RWPE1 (cell line): ENCODE results near the gene VSTM4.
A peak's percentile ranks its signal among the peaks of the same experiment; 100 is the strongest.

Experiments used
- CTCF ChIA-PET: fragments of 350-600 bp; sonication (Branson Sonifier 250); formaldehyde crosslinking; extraction: SDS; loops from one replicate; lab custom pipeline; 2021; lab: Yijun Ruan, JAX
- POLR2A ChIA-PET: fragments of 400-600 bp; formaldehyde crosslinking; extraction: SDS; loops from one replicate; lab custom pipeline; 2020; ENCODE audit warnings: antibody characterized with exemption; ENCODE audit not compliant: low non-redundant PET; lab: Yijun Ruan, JAX
- DNase-seq: peaks from one replicate; pipeline ENCODE4 v3.0.0; 2012; ENCODE audit warnings: low spot score
- H3K27ac ChIP-seq: fragments of 450-650 bp; 2 replicates; pipeline ENCODE4 v1.5.1; 2017
- TF ChIP-seq, protein P1 (sequence below): fragments of 450-650 bp; conservative IDR thresholded peaks from 2 replicates; pipeline ENCODE4 v1.5.1; 2017; ENCODE audit warnings: low read depth, mild to moderate bottlenecking

Gene VSTM4

DNA sequence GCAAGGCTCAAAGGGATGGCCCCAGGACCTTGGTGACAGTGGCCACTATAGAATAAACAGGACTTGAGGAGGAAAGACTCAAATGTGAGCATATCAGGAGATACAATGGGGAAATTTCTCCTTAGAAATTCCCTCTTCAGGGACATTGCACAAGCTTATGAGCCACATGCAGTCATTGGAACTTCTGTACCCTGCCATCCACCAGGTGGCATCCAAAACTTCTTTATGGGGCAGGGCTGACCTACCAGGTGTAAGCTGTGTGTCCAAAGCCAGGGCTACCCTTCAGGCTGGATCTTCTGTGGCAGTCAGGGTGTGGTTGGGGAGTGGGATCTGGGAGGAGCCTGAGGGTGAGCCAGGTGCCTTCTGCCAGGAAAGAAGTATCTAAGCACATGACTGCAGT, 139.1 kb downstream of the VSTM4 start:
- TF ChIP-seq, protein P1, sequence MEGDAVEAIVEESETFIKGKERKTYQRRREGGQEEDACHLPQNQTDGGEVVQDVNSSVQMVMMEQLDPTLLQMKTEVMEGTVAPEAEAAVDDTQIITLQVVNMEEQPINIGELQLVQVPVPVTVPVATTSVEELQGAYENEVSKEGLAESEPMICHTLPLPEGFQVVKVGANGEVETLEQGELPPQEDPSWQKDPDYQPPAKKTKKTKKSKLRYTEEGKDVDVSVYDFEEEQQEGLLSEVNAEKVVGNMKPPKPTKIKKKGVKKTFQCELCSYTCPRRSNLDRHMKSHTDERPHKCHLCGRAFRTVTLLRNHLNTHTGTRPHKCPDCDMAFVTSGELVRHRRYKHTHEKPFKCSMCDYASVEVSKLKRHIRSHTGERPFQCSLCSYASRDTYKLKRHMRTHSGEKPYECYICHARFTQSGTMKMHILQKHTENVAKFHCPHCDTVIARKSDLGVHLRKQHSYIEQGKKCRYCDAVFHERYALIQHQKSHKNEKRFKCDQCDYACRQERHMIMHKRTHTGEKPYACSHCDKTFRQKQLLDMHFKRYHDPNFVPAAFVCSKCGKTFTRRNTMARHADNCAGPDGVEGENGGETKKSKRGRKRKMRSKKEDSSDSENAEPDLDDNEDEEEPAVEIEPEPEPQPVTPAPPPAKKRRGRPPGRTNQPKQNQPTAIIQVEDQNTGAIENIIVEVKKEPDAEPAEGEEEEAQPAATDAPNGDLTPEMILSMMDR: no peak
- ChIA-PET POLR2A (no interaction called here), CTCF (interaction anchor here (0.5 to 1.4 kb wide), 6 partner anchors 74 to 537 kb away, joined by 3 to 11 read pairs (median 4); no protein-coding TSS in a partner anchor)
- DNase-seq: peak; percentile 4
- H3K27ac ChIP-seq: no peak overlapping the region

DNA sequence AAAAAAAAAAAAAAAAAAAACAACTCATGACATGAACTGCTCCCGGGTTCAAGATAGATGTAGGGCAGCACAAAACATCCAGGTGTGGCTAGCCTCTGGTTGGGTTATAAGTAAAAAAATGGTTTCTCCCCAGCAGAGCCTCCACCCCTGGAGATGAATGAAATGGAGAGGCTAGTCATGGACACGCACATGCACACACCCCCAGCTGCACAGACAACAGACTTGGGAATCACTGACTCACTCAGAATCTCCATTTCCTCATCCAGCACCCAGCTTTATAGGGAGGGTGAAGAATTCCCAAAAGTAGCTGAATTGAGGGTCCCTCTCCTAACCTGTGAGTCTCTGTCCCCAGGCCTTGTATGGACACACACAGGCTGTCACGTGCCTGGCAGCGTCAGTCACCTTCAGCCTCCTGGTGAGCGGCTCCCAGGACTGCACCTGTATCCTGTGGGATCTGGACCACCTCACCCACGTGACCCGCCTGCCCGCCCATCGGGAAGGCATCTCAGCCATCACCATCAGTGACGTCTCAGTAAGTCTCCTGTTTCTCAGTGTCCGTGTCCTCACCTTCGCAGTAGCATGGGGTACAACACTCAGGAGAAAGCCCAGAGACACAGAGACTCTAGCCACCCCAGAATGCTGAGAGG, 140.7 kb downstream of the VSTM4 start:
- ChIA-PET CTCF (no interaction called here), POLR2A (no interaction called here)
- TF ChIP-seq, protein P1: no peak
- H3K27ac ChIP-seq: no peak overlapping the region
- no peak for DNase-seq

DNA sequence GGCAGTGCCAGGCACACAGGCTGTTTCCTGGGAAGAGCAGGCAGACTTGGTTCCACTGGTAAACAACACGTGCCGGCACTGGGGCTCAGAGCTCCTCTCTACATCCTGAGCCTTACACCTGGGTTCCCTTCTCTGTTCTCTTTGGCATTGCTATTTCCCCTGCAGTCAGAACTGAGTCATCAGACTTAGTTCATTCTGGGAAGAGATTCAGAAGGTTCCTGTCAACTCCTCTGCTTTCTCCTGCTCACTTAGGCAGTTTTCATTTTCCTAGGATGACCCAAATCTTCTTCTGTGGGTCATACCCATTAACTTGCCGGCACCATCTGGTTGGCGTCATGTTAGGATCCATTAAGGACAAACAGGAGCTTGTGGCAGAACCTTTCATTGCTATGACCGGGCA, 142.3 kb downstream of the VSTM4 start:
- TF ChIP-seq, protein P1: no peak
- POLR2A ChIA-PET: no interaction called here
- H3K27ac ChIP-seq: no peak overlapping the region
- no peak for DNase-seq
- CTCF ChIA-PET: no interaction called here

DNA sequence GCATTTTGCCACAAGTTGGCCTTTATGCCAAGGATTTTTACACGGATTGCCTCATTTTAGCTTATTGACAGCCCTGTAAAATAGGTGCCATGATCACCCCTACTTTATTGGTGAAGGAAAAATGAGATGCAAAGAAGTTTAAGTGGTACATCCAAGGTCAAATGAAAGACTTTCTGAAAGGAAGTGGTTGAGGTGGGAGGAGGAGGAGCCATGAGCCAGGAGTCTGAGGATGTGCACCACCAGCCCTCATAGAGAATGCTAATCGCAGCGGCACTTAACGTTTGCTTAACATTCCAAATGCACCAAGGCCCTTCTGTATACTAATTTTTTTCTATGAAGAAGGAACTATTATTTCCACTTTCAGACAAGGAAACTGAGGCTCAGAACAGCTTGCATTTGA, 144.7 kb downstream of the VSTM4 start:
- H3K27ac ChIP-seq: no peak overlapping the region
- ChIA-PET POLR2A (no interaction called here), CTCF (interaction anchor here (1.4 kb wide), 1 partner anchor 549 kb away, joined by 3 read pairs; no protein-coding TSS in a partner anchor)
- DNase-seq: no peak
- TF ChIP-seq, protein P1: no peak

GRCh38 chr10:48970046-48970445, 145.3 kb downstream of the VSTM4 start:
- no peak overlapping the region for H3K27ac ChIP-seq
- TF ChIP-seq, protein P1: no peak
- no peak for DNase-seq
- CTCF ChIA-PET: interaction anchor here (0.5 to 1.4 kb wide), 2 partner anchors 549 to 1929 kb away, joined by 3 read pairs; no protein-coding TSS in a partner anchor
- POLR2A ChIA-PET: no interaction called here

- ChIA-PET CTCF (no interaction called here), POLR2A (no interaction called here)
- TF ChIP-seq, protein P1: no peak
- no peak for DNase-seq
- no peak overlapping the region for H3K27ac ChIP-seq
Observed at GRCh38 chr10:48968036-48968435, 147.3 kb downstream of the VSTM4 start.
